ENCODE measurements around the gene MYO1H. TPM values are rescaled to one million over a fixed set of nuclear protein-coding genes. Genes with fewer than 3 reads are reported as not detected.
"Not testable (repeated sequence)": the region's sequence is repeated elsewhere in the genome, so short reads cannot be mapped to it uniquely, and the experiment has no call there.

Gene MYO1H
- total RNA-seq, 1 donor from 2014 or later: 0.16 TPM

DNA sequence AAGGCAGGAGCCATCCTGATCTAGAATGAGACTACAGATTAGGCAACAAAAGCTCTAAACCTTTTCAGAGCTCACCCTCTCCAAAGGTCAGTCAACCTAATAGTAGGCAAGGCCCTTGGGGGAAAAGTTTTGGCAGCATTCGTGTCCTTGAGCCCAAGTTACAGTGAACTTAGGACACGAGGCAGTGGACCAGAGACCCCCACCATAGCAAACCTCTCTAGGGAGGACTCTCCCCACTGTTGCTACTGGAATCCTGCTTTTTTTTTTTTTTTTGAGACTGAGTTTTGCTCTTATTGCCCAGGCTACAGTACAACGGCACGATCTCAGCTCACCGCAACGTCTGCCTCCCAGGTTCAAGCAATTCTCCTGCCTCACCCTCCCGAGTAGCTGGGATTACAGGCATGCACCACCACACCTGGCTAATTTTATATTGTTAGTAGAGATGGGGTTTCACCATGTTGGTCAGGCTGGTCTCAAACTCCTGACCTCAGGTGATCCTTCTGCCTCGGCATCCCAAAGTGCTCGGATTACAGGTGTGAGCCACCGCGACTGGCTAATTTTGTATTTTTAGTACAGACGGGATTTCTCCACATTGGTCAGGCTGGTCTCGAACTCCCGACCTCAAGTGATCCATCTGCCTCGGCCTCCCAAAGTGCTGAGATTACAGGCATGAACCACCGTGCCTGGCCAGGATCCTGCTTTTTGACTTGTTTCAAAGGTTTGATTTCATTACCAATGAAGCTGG is 126.0 kb downstream of the MYO1H start:
- not testable (repeated sequence) for DNase-seq

DNA sequence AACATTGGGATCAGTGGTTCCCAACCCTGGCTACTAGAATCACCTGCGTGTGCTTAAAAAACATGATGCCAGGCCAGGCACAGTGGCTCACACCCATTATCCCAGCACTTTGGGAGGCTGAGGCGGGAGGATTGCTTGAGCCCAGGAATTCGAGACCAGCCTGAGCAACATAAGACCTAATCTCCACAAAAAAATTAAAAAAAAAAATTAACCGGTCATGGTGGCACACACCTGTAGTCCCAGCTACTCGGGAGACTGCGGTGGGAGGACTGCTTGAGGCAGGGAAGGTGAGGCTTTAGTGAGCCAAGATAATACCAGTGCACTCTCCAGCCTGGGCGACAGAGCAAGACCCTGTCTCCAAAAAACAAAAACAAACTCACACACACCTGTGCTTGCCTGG is 127.4 kb downstream of the MYO1H start:
- no peak for DNase-seq

DNA sequence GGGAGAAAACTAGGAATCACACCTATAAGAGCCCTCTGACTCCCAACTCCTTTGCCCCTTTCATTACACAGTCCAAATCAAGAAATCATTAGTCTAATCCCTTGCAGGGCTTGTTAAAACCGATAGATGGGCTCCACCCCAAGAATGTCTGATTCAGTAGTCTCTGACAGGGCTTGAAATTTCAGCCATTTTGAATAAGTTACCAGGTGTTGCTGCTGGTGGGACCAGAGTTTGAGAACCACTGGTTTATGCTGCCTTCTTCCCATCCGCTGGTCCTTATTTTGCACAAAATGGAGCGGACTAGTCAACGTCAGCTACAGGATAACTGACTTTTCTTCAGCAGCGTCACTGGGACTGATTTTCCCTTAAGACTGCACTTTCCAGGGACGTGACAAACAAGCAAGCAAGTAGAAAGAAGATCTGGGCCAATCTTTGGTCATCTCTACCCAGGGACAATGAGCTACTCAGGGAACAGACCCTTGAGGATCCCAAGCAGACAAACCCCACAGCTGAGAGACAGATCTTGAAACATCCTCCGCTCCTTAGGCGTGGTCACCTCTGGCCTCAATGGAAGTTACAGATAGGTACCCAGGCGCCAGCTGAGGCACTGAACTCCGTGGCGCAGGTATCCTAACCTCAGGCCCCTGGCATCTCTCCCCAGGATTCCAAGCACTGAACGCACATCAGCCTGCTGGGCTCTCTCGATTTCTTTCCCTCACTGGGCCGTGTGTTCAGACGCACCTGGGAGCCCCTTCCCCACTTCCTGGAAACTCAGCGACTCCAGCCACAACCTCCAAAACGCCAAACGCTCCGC is 128.5 kb downstream of the MYO1H start:
- DNase-seq: no peak

DNA sequence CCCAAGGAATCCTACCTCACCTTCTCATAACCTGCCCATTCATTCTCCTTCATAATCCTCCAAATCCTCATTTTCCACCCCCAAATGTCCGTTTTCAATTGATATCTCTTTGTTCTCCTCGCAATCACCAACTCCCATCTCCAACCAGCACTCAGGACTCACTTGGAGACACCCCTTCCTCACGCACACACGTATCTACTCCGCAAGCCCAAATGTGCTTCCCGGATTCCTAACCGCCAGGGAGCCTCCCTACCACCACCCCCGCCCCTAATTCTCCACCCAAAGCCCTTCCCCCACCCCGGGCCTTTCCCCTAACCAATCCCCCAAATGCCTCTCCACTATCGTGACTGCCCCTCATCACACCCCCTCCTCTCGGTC is 129.1 kb downstream of the MYO1H start:
- DNase-seq: no peak

DNA sequence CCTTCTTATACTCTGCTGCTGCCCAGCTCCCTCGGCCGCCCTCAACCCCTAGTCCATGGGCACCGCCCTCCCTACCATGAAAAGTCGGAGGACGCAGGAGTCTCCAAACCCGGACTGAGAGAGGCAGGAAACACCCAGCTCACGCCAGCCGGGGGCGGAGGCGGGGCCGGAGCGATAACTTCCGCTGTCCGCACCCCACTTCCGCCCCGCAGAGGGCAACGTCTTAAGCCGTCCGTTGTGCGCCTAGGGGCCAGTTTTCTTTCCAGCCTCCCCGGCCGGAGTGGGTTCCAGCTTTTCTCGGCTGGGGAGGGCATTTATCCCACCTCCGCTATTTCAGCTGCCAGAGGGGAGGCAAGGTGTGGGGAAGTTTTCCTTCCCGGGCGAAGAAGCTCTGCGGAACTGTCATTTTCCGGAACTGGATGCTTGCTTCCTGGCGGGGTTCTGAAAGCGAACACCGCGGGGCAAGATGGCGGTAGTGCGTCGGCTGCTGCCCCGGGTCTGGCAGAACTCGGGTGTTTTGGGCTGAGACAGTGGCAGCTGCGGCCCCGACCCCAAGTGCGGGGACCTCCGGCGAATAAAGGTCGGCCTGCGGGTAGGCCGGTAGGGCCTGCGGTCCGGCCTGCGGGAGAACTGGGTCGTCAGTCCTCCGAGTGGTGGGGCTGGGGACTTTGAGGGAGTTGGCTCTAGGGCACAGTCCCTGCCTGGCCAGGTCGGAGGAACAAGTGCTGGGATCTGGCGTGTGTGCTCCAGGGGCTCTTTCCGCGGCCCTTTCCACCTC is 129.7 kb downstream of the MYO1H start, which contains the start of the genes KCTD10 and UBE3B:
Gene KCTD10 (minus strand): TSS at position 116 of the 778 bp plus-strand sequence. CDS start 38 bp downstream, at position 78.
Gene UBE3B (plus strand): TSS at position 450 of the 778 bp plus-strand sequence. CDS start 5,918 bp downstream, outside the sequence.
- DNase-seq: peak; percentile 70

DNA sequence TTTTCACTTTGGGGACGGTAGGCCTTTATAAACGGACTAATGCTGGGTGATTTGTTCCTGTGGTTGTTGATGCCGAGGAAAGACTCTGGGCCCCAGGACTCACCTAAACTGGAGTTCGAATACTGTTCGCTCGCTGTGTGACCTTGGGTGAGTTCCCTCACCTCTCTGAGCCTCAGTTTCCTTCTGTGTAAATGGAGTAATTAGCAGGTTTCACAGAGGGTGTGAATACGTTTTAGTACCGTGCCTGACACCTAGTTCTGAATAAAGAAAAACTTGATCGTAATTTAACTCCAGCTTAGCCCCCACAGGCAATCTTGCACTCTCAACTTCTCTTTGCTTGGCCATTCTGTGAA is 130.2 kb downstream of the MYO1H start:
- no peak for DNase-seq

DNA sequence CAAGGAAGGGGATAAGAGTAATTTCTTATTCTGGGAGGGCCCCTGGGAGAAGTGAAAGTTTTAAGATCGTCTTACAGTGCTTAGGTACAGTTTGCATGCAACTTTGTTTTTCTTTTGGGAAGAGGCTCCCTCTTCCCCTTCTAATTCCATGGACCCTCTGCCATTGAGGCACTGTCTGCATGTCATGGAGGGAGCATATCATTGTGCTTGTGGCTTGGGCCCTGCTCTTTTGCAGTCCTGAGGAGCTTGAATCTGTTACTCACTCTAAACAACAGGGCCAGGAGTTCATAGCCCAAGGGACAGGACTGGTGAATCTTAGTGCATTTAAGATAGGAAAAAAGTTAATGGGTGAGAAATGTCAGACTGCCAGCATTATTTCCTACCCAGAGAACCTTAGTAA is 132.1 kb downstream of the MYO1H start:
- DNase-seq: no peak

DNA sequence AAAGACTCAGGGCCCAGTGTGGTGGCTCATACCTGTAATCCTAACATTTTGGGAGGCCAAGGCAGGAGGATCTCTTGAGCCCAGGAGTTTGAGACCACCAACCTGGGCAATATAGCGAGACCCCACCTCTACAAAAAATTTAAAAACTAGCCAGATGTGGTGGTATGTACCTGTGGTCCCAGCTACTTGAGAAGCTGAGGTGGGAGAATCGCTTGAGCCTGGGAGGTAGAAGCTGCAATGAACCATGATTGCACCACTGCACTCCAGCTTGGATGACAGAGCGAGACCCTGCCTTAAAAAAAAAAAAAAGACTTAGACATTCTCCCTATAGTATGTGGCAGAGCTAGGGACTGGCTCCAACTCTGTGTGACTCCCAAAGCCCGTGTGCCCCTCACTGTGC is 132.7 kb downstream of the MYO1H start:
- no peak for DNase-seq

DNA sequence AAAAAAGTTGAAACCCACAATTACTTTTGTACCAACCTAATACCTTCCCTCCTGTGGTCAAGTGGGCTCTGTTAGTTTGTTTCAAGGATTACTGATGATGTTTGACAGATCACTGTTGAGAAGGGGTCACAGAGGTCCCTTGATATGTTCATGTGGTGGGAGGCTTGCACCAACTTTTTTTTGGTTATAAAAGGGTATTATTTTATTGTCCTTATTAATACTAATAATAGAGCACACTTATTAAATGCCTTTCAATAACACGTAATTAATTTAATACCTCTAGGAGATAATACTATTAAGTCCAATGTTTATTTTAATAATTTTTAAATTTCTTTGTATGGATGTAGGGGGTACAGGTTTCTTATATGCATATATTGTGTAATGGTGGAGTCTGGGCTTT is 134.2 kb downstream of the MYO1H start:
- DNase-seq: no peak

DNA sequence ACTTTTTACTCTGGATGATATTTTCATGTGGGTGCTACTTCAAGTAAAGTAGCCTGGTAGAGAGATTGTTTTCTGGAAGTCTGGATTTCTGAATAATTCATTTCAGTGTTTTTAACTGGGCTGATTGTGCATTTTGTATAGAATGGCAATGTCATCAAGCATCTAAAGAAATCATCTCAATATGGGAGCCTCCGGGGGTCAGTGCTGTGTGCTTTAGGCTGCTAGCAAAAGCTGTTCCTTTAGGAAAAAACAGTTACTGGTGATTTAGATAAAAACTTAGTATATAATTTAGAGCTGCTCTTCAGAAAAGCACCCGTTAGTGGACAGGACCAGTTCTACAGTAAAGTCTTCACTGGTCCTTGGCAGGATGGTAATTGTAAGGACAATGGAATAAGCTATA is 134.8 kb downstream of the MYO1H start:
- no peak for DNase-seq

DNA sequence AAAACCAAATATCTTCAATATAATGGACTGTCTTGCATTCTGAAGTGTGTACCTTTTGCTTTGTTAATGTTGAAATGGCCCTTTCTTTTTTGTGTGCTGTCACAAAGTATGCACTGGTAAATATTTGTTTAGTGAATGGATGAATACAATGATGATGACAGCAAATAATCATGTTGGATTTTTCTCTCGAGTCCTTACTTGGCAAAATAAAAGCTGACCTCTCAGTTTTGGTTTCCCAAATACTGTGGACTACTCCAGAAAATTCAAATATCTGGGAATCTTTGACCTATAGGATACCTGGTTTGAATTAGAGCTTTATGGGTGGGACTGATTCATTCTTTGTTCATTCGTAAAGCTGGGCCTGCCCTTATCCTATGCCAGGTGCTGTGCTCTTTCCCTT is 135.2 kb downstream of the MYO1H start:
- no peak for DNase-seq

DNA sequence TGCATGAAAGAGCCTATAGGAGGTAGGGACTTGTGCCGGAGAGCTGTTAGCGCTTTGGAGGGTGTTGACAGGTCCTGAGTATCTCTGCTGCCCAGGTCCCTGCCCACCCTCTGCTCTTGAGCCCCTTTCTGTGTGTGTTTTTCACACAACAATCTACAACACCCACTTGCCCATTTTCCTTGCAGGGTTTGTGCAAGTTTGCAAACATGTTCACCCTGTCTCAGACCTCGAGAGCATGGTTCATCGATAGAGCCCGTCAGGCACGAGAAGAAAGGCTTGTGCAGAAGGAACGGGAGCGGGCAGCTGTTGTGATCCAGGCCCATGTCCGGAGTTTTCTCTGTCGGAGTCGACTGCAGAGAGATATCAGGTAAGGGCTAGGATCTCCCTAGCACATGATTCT is 135.6 kb downstream of the MYO1H start:
- no peak for DNase-seq

DNA sequence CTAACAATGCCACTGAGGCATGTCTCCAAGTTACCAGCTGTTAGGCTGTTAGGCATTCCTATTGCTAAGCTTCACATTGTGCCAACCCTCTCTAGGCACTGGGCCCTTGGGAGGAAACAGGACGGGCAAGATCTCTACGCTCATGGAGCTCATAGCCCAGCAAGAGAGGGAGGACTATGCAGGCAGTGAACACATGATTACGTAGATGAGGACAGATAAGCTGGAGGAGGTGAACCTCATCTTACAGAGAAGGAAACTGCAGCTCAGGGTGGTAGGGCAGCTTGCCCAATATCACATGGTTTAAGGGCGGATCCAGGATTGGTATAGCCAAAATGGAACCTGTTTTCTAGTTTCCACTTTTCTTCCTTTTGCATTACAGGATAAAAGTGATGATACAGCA is 137.5 kb downstream of the MYO1H start:
- no peak for DNase-seq

DNA sequence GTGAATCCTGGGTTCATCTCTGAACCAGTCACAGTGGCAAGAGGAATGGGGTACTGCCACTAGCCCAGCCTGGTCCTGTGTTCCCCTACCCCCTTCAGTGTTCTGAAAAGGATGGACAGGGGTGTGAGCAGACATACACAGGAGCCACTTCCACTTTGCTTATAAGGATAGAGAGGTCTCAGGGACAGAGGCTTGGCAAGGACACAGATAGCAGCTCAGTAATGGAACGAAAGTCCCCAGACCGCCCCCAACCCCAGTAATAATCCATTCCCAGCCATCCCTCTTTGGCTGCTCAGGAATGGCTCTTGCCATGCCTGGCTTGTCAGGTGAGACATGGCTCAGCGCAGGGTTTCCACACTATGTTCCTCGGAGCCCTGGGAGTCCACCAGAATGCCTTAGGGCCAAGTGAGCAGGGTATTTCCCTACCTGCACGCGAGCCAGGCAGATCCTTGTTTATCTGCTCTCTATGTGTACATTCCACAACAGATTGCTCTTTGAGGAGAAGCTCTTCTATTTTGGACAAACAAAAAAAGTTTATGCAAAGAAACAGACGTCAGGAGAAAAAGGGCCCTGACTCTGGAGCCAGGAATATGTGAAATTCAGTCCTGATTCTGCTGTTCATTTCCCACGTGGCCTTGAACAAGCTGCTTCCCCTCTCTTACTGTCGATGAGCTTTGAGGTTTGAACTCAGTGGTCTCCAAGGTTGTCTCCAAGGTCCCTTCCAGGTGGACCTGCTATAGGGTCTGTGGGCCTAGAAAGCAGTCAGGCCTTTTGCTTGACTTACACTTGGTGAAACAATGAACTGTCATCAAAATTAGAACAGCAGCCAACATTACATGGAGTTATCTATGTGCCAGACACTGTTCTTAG is 139.7 kb downstream of the MYO1H start:
- no peak for DNase-seq

DNA sequence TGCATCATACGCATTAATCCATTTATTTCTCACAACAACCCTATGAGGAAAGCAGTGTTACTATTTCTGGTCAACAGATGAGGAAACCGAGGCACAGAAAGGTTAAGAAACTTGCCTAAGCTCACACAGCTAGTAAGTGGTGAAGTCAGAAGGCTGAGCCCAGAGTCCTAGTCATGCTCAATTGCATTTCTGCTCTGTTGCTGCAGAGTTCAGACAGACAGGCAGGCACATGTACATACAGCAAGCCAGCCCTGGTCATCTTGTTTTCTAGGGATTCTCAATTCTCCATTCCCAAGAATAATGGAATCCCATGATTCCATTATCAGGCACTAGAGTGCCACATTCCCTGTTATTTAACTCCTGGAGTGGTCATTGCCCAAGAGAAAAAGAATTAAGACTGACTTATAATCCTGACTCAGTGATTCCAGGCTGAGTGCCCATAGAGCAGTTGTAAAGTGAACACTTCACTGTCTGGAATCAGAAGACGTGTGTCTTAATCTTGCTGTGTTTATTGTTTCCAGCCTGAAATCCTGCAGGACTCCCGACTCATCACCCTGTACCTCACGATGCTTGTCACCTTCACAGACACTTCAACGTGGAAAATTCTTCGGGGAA is 140.5 kb downstream of the MYO1H start:
- no peak for DNase-seq

DNA sequence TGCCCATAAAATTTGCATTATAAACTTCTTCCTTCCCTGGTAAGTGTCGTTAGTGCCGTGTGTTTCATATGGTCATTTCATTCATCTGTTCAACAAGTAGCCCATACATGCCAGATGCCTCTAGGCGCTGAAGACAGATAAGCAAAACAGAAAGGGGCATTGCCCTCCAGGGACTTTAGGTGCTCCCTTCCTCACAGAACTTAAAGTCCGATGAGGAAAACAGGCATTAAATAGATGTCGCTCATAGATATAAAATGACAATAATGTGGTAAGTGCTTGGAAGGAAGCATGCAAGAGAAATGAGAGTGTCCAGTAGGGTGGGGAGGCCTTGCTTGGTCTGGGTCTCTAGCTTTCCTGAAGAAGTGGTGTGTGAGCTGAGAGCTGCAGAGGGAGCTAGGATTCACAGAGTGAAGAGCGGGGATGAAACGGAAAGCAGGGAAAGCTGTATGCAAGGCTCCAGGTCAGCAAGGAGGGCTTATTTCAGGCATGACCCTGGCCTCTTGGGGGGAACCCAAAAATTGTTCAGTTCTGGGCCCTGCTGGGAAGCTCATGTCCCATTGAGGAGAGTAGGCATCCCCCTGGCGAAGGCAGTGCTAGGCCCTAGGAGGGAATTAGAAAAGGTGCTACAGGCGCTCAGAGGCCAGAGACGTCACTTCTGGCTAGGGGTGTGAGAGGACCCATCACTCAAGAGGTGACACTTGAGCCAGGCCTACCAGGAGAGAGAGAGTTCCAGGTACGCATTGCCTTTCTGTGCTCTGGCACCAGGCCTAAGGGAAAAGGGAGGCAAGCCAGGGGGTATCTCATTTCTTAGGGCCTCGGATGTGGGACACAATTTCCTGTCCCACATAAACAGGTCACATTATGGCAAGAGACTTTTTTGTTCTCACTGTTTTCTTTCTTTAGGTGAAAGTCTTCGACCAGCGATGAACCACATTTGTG is 141.6 kb downstream of the MYO1H start:
- DNase-seq: no peak

DNA sequence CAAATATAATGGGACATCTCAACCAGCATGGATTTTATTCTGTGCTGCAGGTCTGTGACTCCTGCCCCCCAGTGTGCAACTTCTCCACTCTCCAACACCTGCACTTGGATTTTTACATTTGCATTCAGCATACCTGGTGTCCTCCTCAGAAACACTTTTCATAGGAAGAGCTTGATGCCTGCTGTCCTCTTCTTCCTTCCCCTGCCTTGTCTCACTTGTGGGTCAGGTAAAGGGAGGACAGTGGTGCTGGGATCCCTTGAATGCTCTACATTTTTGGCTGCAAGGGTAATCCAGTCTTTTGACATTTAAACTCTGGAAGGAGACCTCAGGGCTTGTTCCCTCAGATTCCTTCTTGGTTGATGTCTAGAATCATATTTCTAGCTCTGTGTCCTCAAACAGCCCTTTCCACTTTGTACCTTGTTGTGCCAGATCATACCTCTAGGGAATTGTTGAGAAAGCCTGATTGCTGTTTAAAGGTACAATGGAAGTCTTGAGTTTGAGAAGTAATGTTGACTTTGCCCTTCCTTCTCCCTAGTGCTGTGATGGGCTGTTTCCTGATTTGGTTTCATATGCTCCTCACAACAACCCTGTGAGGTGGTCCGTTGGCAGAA is 142.4 kb downstream of the MYO1H start:
- DNase-seq: no peak

DNA sequence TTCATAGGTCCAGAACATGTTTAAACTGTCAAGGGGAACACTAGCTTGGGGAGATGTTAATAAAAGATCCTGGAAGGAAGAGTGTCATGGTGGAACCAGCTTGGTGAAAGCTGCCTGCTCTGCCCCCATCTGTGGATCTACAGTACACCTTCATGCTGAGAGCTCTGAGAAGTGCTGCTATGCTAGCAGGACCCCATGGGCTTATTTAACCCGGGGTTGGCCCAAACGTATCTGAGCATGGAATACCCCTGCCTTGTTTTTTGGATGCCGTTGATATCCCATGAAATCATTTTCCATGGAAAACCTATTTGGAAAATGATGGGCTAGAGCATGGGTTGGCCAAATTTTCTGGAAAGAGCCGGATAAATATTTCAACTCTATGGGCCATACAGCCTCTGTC is 144.0 kb downstream of the MYO1H start:
- no peak for DNase-seq

DNA sequence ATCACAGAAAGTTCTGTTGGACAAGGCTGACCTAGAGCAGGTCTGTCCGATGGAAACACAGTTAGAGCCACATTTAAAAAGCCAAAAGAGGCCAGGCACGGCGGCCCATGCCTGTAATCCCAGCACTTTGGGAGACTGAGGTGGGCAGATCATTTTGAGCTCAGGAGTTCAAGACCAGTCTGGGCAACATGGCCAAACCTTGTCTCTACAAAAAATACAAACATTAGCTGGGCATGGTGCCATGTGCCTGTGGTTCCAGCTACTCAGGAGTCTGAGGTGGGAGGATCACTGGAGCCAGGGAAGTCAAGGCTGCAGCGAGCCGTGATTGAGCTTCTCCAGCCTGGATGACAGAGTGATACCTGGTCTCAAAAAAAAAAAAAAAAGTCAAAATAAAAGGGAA is 144.7 kb downstream of the MYO1H start:
- DNase-seq: no peak

DNA sequence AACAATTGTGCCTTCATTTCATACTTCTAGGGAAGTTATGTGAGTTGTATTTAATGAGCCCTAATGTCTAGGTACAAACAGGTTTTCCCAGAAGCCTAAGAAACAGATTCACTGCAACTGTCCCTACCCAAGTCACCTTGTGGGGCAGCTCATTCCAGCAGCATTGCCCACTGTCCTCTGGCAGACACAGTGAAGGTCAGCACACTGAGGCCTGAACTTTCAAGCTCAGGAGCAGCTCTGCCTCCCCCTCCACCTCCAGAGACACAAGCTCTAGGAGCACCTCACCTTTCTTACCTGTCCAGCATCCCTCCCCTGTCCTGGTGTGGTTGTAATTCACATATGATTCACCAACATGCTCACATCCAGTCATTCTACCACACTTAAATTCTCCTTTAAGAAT is 145.4 kb downstream of the MYO1H start:
- no peak for DNase-seq

All from occipital lobe (tissue), 2 donors.